Gastrocnemius medialis (tissue), 4 donors: ENCODE data around the gene PCSK1.

Experiments used
- POLR2A ChIP-seq, 2 donors: fragments of 450-650 bp; IDR thresholded peaks; one replicate each; pipeline ENCODE4 v1.6.1; 2017; ENCODE audit warnings: antibody characterized with exemption in 2 of 2, mild to moderate bottlenecking in 2 of 2, moderate library complexity in 2 of 2
- TF ChIP-seq, protein P1 (sequence below), 5 experiments: fragments of 450-650 bp in 3 of 5; fragments of 200-600 bp in 2 of 5; sonication (generic) in 2 of 5; IDR thresholded peaks in 4 of 5; conservative IDR thresholded peaks in 1 of 5; 1 replicate in 4 of 5; 2 replicates in 1 of 5; pipeline ENCODE4 v1.5.1; 2016 to 2019; ENCODE audit warnings: antibody characterized with exemption in 5 of 5, mild to moderate bottlenecking in 3 of 5, moderate library complexity in 3 of 5

DNA sequence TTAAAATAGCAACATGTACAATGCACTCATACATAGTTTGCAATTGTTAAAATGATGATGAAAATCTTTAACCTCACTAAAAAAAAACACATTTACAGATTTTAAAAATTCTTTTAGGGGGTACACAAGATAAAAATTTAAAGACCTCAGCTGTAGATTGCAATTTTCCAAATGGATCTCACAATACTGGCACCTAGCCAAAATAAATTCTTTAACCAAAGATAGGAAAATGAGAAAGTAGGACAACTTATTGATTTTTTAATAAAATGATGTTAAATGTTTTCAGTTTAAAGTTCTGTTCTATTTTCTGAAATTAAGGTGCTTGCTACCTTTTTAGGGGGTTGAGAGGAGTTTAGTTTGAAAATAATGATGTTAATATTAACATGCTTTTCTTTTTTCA lies 90.0 kb downstream of the PCSK1 start:
- TF ChIP-seq, protein P1, sequence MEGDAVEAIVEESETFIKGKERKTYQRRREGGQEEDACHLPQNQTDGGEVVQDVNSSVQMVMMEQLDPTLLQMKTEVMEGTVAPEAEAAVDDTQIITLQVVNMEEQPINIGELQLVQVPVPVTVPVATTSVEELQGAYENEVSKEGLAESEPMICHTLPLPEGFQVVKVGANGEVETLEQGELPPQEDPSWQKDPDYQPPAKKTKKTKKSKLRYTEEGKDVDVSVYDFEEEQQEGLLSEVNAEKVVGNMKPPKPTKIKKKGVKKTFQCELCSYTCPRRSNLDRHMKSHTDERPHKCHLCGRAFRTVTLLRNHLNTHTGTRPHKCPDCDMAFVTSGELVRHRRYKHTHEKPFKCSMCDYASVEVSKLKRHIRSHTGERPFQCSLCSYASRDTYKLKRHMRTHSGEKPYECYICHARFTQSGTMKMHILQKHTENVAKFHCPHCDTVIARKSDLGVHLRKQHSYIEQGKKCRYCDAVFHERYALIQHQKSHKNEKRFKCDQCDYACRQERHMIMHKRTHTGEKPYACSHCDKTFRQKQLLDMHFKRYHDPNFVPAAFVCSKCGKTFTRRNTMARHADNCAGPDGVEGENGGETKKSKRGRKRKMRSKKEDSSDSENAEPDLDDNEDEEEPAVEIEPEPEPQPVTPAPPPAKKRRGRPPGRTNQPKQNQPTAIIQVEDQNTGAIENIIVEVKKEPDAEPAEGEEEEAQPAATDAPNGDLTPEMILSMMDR (IDR thresholded peaks at IDR 0.05 in 4 of 5, conservative IDR thresholded peaks at IDR 0.05 in 1 of 5), result no peak
- no peak for TF ChIP-seq POLR2A (IDR thresholded peaks at IDR 0.05)
